ES-I3 (cell line): Measurements from ENCODE around the gene TMEM174.

Source experiments
- H3K36me3 ChIP-seq: 2 replicates; pipeline ENCODE4 v1.6.1; 2013; ENCODE audit warnings: mild to moderate bottlenecking, low read length, control low read depth, moderate library complexity; ENCODE audit not compliant: insufficient read depth
- H3K4me1 ChIP-seq: 2 replicates; pipeline ENCODE4 v1.6.1; 2013; ENCODE audit warnings: mild to moderate bottlenecking, control low read depth, low read length; ENCODE audit not compliant: insufficient read depth
- H3K9ac ChIP-seq: 2 replicates; pipeline ENCODE4 v1.6.1; 2013; ENCODE audit warnings: low read depth, mild to moderate bottlenecking, low read length, moderate library complexity
- H3K9me3 ChIP-seq: 2 replicates; pipeline ENCODE4 v1.6.1; 2013; ENCODE audit warnings: mild to moderate bottlenecking, low read length, moderate library complexity; ENCODE audit not compliant: control insufficient read depth, insufficient read depth

Gene TMEM174

GRCh38 chr5:73142035-73142434 is 31.0 kb upstream of the TMEM174 start:
- H3K9me3 ChIP-seq = no peaks in the 10 kb centered on the region
- no peaks in the 10 kb centered on the region; the same call in 1 of the 2 replicates for H3K36me3 ChIP-seq
- peaks cover 3% of the 10 kb centered on the region for H3K4me1 ChIP-seq
- no peak overlapping the region for H3K9ac ChIP-seq

- Histone ChIP-seq H3K36me3 (no peaks in the 10 kb centered on the region; the same call in 1 of the 2 replicates), H3K9ac (no peak overlapping the region), H3K9me3 (no peaks in the 10 kb centered on the region), H3K4me1 (no peaks in the 10 kb centered on the region)
Measured at GRCh38 chr5:73143716-73144115, 29.3 kb upstream of the TMEM174 start.

- H3K9me3 ChIP-seq = no peaks in the 10 kb centered on the region
- H3K4me1 ChIP-seq = no peaks in the 10 kb centered on the region
- no peaks in the 10 kb centered on the region for H3K36me3 ChIP-seq
- no peak overlapping the region for H3K9ac ChIP-seq
Measured at GRCh38 chr5:73149540-73149939, 23.5 kb upstream of the TMEM174 start.

GRCh38 chr5:73150876-73151275 is 22.1 kb upstream of the TMEM174 start:
- Histone ChIP-seq H3K36me3 (no peaks in the 10 kb centered on the region), H3K9ac (no peak overlapping the region), H3K4me1 (no peaks in the 10 kb centered on the region), H3K9me3 (no peaks in the 10 kb centered on the region)

GRCh38 chr5:73151766-73152410 is 21.1 kb upstream of the TMEM174 start:
- Histone ChIP-seq H3K4me1 (no peaks in the 10 kb centered on the region), H3K9me3 (no peaks in the 10 kb centered on the region), H3K36me3 (no peaks in the 10 kb centered on the region), H3K9ac (no peak overlapping the region)

- Histone ChIP-seq H3K4me1 (no peaks in the 10 kb centered on the region), H3K9me3 (no peaks in the 10 kb centered on the region), H3K36me3 (no peaks in the 10 kb centered on the region), H3K9ac (no peak overlapping the region)
Measured at GRCh38 chr5:73152411-73153388, 20.3 kb upstream of the TMEM174 start.

GRCh38 chr5:73153513-73153912 is 19.5 kb upstream of the TMEM174 start:
- no peaks in the 10 kb centered on the region for H3K36me3 ChIP-seq
- H3K4me1 ChIP-seq = no peaks in the 10 kb centered on the region
- H3K9me3 ChIP-seq = no peaks in the 10 kb centered on the region
- no peak overlapping the region for H3K9ac ChIP-seq

GRCh38 chr5:73154208-73155006 is 18.6 kb upstream of the TMEM174 start:
- H3K9me3 ChIP-seq = no peaks in the 10 kb centered on the region
- H3K4me1 ChIP-seq = no peaks in the 10 kb centered on the region
- H3K9ac ChIP-seq = no peak overlapping the region
- H3K36me3 ChIP-seq = no peaks in the 10 kb centered on the region

- H3K4me1 ChIP-seq = no peaks in the 10 kb centered on the region
- no peaks in the 10 kb centered on the region for H3K9me3 ChIP-seq
- H3K9ac ChIP-seq = no peak overlapping the region
- no peaks in the 10 kb centered on the region for H3K36me3 ChIP-seq
Measured at GRCh38 chr5:73155271-73156222, 17.4 kb upstream of the TMEM174 start.

GRCh38 chr5:73157414-73158303 is 15.3 kb upstream of the TMEM174 start:
- no peak overlapping the region for H3K9ac ChIP-seq
- H3K36me3 ChIP-seq = no peaks in the 10 kb centered on the region
- H3K4me1 ChIP-seq = no peaks in the 10 kb centered on the region
- H3K9me3 ChIP-seq = no peaks in the 10 kb centered on the region

GRCh38 chr5:73158313-73158712 is 14.7 kb upstream of the TMEM174 start:
- Histone ChIP-seq H3K9ac (no peak overlapping the region), H3K36me3 (no peaks in the 10 kb centered on the region), H3K4me1 (no peaks in the 10 kb centered on the region)

GRCh38 chr5:73160239-73160671 is 12.7 kb upstream of the TMEM174 start:
- Histone ChIP-seq H3K9ac (no peak overlapping the region), H3K9me3 (no peaks in the 10 kb centered on the region), H3K4me1 (no peaks in the 10 kb centered on the region), H3K36me3 (no peaks in the 10 kb centered on the region)

More at GRCh38 chr5:73158313-73158712, 14.7 kb upstream of the TMEM174 start:
- H3K9me3 ChIP-seq = no peaks in the 10 kb centered on the region

GRCh38 chr5:73170522-73170921 is 2.5 kb upstream of the TMEM174 start:
- no peaks in the 10 kb centered on the region for H3K36me3 ChIP-seq
- H3K4me1 ChIP-seq = no peaks in the 10 kb centered on the region
- no peaks in the 10 kb centered on the region for H3K9me3 ChIP-seq
- H3K9ac ChIP-seq = no peak overlapping the region
